ENCODE data around the gene IL15. TPM values are rescaled to one million over a fixed set of nuclear protein-coding genes. Genes with fewer than 3 reads are reported as not detected.

IL15 gene
- total RNA-seq, 2 donors from 2014 or later = 0.66 to 2.1 TPM

DNA sequence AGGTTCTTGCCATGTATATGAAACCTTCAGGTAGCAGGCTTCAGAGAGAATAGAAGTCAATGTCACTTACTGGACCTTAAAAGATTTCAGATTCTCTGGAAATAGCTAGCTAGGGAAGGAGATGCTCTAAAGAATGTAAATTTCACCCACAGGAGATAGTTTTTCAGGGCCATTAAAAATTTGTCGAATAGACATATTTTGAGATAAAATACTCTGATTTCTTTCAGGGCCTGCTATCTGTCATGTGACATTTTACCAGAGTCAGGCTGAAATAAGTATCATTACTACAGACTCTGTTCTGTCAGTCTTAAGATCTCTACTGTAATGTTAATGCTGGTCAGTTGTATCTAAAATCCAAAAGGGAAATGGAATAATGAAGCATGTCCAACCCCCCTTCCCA, 15.7 kb upstream of the IL15 start:
- DNase-seq (no peak), ATAC-seq (no peak)
- TF ChIP-seq, protein P1, sequence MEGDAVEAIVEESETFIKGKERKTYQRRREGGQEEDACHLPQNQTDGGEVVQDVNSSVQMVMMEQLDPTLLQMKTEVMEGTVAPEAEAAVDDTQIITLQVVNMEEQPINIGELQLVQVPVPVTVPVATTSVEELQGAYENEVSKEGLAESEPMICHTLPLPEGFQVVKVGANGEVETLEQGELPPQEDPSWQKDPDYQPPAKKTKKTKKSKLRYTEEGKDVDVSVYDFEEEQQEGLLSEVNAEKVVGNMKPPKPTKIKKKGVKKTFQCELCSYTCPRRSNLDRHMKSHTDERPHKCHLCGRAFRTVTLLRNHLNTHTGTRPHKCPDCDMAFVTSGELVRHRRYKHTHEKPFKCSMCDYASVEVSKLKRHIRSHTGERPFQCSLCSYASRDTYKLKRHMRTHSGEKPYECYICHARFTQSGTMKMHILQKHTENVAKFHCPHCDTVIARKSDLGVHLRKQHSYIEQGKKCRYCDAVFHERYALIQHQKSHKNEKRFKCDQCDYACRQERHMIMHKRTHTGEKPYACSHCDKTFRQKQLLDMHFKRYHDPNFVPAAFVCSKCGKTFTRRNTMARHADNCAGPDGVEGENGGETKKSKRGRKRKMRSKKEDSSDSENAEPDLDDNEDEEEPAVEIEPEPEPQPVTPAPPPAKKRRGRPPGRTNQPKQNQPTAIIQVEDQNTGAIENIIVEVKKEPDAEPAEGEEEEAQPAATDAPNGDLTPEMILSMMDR (IDR thresholded peaks at IDR 0.05) = no peak
- TF ChIP-seq POLR2A (IDR thresholded peaks at IDR 0.05) = no peak
- no peak overlapping the region for H3K4me3 ChIP-seq
- WGBS, 2 donors = 79 to 82% methylated on average over 1 of the region's 1 CpG
- no peaks in the 10 kb centered on the region for H3K9me3 ChIP-seq
- H3K4me1 ChIP-seq = no peaks in the 10 kb centered on the region
- no peak overlapping the region for H3K27ac ChIP-seq
- no peaks in the 10 kb centered on the region for H3K27me3 ChIP-seq
- H3K36me3 ChIP-seq (replicated peaks in 1 of 2; ENCODE audit: insufficient read depth in 1 of 2, low read depth in 2 of 2) = no peaks in the 10 kb centered on the region
- intact Hi-C loops (cut with DNase I) = no loop called here

DNA sequence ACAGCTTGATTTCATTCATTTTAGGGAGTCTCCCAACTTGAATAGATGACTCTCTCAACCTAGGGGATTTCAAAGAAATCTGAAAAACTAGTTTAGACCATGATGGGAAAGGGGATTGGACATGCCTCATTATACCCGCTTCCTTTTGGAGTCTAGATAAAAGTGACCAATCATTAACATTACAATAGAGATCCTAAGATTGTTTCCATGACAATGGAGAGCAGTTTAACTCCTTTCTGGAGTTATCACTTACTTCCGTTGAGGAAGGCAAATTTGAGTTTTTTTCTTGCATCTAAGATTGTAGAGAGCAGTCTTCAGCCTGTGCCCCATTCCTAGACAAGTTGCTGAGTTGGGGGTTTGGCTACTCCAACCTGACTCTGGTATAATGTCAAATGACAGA, 11.4 kb upstream of the IL15 start:
- Histone ChIP-seq H3K27ac (no peak overlapping the region), H3K4me3 (no peak overlapping the region), H3K36me3 (replicated peaks in 1 of 2; ENCODE audit: insufficient read depth in 1 of 2, low read depth in 2 of 2) (no peaks in the 10 kb centered on the region), H3K9me3 (no peaks in the 10 kb centered on the region), H3K4me1 (no peaks in the 10 kb centered on the region), H3K27me3 (no peaks in the 10 kb centered on the region)
- TF ChIP-seq POLR2A (IDR thresholded peaks at IDR 0.05) = no peak
- TF ChIP-seq, protein P1 (IDR thresholded peaks at IDR 0.05) = no peak
- DNase-seq (no peak), ATAC-seq (no peak)
- WGBS, 2 donors = 49 to 71% methylated on average over 2 of the region's 2 CpGs
- intact Hi-C loops (cut with DNase I) = no loop called here

DNA sequence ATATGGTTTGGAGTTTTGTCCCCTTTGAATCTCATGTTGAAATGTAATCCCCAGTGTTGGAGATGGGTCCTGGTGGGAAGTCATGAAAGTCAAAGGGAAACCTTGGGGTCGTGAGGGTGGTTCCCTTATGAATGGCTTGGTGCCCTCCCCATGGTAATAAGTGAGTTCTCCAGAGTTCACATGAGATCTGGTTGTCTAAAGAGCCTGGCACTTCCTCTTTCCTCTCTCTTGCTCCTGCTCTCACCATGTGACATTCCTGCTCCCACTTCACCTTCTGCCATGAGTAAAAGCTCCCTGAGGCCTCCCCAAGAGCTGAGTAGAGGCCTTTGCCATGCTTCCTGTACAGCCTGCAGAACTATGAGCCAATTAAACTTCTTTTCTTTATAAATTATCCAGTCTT, 5.5 kb upstream of the IL15 start:
- Histone ChIP-seq H3K9me3 (no peaks in the 10 kb centered on the region), H3K36me3 (replicated peaks in 1 of 2; ENCODE audit: insufficient read depth in 1 of 2, low read depth in 2 of 2) (no peaks in the 10 kb centered on the region), H3K27ac (no peak overlapping the region), H3K27me3 (no peaks in the 10 kb centered on the region), H3K4me1 (no peaks in the 10 kb centered on the region), H3K4me3 (no peak overlapping the region)
- 61 to 64% methylated on average over 1 of the region's 1 CpG for WGBS, 2 donors
- TF ChIP-seq, protein P1 (IDR thresholded peaks at IDR 0.05) = no peak
- no peak for TF ChIP-seq POLR2A (IDR thresholded peaks at IDR 0.05)
- DNase-seq = no peak
- intact Hi-C loops (cut with DNase I) = no loop called here
- no peak for ATAC-seq

DNA sequence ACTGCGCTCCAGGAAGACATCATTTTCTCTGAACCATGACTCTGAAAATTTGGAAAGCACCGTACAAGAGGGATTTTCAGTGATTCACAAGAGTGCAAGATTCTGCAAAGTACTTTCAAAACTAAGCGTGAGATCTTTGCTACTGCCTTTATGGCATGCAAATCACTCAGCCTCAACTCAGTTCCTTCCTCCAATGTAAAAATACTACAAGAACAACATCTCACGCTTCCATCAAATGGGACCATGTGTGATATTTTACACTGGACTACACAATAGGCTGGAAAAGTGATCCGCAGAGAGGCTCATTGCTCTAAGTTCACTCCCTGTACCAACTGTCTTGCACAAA, 674 bp upstream of the IL15 start:
- Histone ChIP-seq H3K36me3 (replicated peaks in 1 of 2; ENCODE audit: insufficient read depth in 1 of 2, low read depth in 2 of 2) (no peaks in the 10 kb centered on the region), H3K4me1 (no peaks in the 10 kb centered on the region), H3K9me3 (no peaks in the 10 kb centered on the region), H3K27ac (peak overlapping the region in 3 of 4 donors; percentile 72 to 81 (median 81)), H3K27me3 (no peaks in the 10 kb centered on the region), H3K4me3 (peak overlapping the region in 1 of 2 donors; percentile 88)
- DNase-seq = no peak
- intact Hi-C loops (cut with DNase I) = no loop called here
- TF ChIP-seq, protein P1 (IDR thresholded peaks at IDR 0.05) = no peak
- TF ChIP-seq POLR2A (IDR thresholded peaks at IDR 0.05) = no peak
- no peak for ATAC-seq
- 77 to 79% methylated on average over 5 of the region's 5 CpGs for WGBS, 2 donors

DNA sequence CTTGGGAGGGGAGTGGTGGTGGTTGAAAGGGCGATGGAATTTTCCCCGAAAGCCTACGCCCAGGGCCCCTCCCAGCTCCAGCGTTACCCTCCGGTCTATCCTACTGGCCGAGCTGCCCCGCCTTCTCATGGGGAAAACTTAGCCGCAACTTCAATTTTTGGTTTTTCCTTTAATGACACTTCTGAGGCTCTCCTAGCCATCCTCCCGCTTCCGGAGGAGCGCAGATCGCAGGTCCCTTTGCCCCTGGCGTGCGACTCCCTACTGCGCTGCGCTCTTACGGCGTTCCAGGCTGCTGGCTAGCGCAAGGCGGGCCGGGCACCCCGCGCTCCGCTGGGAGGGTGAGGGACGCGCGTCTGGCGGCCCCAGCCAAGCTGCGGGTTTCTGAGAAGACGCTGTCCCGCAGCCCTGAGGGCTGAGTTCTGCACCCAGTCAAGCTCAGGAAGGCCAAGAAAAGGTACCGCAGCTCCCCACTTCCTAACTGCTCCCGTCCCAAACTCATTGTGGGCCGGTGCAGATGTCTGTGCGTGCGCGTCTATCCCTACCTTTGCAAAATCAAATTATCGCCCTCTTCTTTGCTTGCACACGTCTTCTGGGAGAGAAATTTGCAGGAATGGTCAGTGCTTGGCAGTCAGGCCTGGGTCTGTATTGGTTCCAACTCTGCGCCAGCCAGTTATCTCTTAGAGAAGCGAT, 533 bp downstream of the IL15 start:
- TF ChIP-seq, protein P1 (IDR thresholded peaks at IDR 0.05) = no peak
- peak in 2 of 3 donors; percentile 42 to 51 for TF ChIP-seq POLR2A (IDR thresholded peaks at IDR 0.05)
- intact Hi-C loops (cut with DNase I) = no loop called here
- DNase-seq (peak; percentile 33 to 61 (median 47)), ATAC-seq (peak; percentile 81)
- Histone ChIP-seq H3K4me1 (no peaks in the 10 kb centered on the region), H3K27ac (peak overlapping the region; percentile 28 to 81 (median 76)), H3K27me3 (no peaks in the 10 kb centered on the region), H3K4me3 (peak overlapping the region; percentile 67 to 88), H3K9me3 (no peaks in the 10 kb centered on the region), H3K36me3 (replicated peaks in 1 of 2; ENCODE audit: insufficient read depth in 1 of 2, low read depth in 2 of 2) (no peaks in the 10 kb centered on the region)
- 2% methylated on average over 11 to 41 of the region's 41 CpGs for WGBS, 2 donors
